Measurements from ENCODE around the gene LARP4. TPM values are rescaled to one million over a fixed set of nuclear protein-coding genes. Genes with fewer than 3 reads are reported as not detected.
"Not testable (repeated sequence)": the region's sequence is repeated elsewhere in the genome, so short reads cannot be mapped to it uniquely, and the experiment has no call there.

LARP4 gene
- total RNA-seq, 1 donor: 33.8 TPM

DNA sequence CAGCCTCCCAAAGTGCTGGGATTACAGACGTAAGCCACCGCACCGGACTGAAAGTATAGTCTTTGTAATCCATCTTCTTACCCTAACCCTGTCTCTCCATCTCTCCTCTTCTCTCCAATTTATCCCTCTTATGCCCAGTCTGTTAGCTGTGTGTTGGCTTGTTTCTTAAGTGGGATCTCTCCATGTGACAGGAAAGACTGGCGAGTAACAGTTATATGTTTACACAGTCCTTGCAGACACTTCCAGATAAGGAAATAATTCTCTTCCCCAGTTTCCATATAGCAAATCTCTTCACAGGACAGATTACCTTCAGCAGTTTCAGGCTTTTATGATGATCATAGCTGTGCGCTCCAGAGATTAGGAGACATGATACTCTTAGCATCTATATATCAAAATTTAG lies 88.1 kb downstream of the LARP4 start:
- H3K4me3 ChIP-seq (ENCODE audit: low read depth, low read length): no peak overlapping the region
- TF ChIP-seq, protein P1, sequence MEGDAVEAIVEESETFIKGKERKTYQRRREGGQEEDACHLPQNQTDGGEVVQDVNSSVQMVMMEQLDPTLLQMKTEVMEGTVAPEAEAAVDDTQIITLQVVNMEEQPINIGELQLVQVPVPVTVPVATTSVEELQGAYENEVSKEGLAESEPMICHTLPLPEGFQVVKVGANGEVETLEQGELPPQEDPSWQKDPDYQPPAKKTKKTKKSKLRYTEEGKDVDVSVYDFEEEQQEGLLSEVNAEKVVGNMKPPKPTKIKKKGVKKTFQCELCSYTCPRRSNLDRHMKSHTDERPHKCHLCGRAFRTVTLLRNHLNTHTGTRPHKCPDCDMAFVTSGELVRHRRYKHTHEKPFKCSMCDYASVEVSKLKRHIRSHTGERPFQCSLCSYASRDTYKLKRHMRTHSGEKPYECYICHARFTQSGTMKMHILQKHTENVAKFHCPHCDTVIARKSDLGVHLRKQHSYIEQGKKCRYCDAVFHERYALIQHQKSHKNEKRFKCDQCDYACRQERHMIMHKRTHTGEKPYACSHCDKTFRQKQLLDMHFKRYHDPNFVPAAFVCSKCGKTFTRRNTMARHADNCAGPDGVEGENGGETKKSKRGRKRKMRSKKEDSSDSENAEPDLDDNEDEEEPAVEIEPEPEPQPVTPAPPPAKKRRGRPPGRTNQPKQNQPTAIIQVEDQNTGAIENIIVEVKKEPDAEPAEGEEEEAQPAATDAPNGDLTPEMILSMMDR (IDR thresholded peaks at IDR 0.05; ENCODE audit: insufficient read depth, low read length): no peak
- DNase-seq (ENCODE audit: low read depth): no peak

DNA sequence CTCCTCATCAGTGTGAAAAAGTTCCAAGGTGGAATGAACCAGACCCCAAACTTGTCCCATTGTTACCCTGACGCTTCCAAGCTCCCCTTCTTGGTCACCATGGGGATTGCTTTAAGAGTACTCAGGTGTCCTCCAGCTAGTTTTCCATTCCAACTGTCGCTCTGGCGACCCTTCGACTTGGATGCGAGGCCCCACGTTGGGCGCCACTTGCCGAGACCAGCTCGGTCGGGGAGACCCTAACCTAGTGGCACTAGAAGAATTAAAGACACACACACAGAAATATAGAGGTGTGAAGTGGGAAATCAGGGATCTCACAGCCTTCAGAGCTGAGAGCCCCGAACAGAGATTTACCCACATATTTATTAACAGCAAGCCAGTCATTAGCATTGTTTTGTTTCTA lies 97.4 kb downstream of the LARP4 start:
- H3K4me3 ChIP-seq (ENCODE audit: low read depth, low read length); DNase-seq (ENCODE audit: low read depth): not testable (repeated sequence)

DNA sequence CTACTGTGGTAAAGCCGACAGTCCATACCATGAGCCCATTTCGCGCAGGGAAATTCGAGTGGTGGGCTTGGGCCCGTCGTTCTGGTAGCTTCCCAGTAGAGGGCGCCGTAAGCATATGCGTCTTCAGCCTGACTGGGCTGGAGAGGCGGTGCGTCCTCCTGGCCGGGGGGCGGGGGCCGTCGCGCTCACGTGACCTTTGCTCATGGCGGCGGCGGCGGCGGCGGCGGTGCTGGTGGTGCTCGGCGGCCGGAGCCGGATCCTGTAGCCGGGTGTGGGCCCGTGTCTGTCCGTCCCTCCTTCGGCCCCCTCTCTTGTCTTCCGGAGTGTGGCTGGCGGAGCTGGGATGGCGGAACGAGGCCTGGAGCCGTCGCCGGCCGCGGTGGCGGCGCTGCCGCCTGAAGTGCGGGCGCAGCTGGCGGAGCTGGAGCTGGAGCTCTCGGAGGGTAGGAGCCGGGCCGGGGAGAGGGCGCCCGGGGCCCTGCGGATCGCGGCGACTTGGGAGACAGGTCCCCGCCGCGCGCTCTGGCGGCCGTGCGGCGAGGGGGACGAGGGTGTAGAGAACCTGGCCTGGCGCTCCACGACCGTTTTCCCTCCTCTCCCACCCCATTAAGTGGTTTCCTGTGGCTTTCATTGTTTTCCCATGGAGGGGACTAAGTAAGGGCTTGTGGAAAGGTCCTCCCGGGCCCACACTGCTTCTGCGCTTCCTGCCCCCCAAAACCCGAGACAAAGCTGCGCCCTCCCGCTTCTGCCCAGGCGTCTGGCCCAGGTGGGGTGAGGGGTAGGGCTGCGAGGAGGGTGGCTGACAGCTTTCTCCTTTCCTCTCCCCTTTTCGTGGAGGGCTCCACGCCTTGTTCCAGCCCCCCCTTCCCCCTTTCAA lies 104.4 kb downstream of the LARP4 start, which contains the start of gene DIP2B:
Gene DIP2B (plus strand): TSS at position 188 of the 877 bp plus-strand sequence. CDS start 156 bp downstream, at position 344.
- peak; percentile 88 for DNase-seq (ENCODE audit: low read depth)
- peak within 1 kb of the TSS; percentile 92 for H3K4me3 ChIP-seq (ENCODE audit: low read depth, low read length)
- TF ChIP-seq, protein P1 (IDR thresholded peaks at IDR 0.05; ENCODE audit: insufficient read depth, low read length): peak; percentile 92

DNA sequence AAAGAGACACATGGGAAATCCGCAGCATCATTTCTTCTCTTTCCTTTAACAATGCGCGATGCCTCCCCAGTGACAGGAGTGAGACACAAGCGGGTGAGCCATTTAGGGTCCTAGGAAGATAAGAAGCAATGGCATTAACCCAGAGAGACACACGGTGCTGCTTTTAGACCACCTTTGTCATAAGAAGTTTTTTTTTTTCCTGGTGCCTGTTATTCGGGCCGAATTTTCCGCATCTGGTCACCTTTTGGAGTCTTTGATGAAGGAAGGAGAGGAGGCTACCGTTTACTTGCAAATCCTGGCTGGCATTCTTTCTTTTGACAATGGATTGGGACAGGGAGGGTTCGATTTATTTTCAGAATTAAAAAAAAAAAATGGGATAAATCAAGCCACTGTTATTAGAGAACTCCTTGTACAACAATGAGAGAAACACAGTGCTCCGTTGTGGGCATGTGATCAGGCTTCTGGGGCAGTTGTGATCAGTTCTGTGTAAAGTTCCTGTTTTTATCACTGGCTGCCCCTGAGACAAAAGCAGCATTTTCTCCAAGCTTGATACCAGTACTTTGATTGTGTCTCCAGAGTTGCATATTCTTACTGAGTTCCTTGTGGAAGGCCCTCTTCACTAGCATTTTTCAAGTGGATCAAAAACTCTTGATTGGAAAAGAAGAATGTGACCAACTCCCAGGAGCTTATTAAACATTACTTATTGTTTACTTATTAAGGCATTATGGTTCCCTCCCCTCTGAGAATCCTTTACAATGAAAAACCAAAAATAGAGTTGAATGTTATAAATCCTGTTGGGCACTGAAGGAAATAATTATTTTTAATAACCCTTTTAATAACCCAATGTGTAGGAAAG lies 105.2 kb downstream of the LARP4 start:
- peak; percentile 37 for DNase-seq (ENCODE audit: low read depth)
- TF ChIP-seq, protein P1 (IDR thresholded peaks at IDR 0.05; ENCODE audit: insufficient read depth, low read length): no peak
- peak overlapping the region; percentile 92 for H3K4me3 ChIP-seq (ENCODE audit: low read depth, low read length)

DNA sequence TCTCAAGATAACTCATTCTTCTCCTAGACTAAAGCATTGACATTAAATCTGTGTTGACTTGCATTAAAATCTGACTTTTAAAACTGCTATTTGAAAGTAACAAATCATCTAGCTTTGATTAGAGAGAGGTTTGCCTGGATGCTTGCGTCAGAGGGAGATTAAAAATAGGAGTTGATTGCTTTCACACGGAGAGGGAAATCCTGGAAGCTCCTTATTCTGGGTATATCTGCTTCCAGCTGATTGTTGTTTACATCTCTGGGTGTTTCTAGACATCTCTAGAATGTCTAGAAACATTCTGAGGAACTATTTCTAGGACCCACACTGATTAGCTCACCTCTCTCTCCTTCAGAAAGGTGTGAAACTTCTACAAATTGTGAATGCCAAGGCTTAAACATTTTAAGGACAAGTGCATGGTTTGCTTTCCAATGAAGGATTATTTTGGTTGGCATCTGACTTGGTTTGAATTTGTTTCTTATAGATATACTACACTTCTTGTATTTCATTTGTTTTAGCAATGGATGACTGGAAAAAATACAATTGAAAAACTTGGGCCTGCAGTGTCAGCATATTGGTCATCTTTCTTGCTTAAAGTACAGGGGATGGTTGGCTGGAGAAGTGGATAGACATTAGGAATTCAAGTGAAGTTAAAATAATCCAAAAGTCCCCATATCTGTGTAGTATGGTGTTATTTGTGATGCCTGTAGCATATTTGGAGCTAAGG lies 106.2 kb downstream of the LARP4 start:
- TF ChIP-seq, protein P1 (IDR thresholded peaks at IDR 0.05; ENCODE audit: insufficient read depth, low read length): no peak
- H3K4me3 ChIP-seq (ENCODE audit: low read depth, low read length): peak overlapping the region; percentile 92
- DNase-seq (ENCODE audit: low read depth): peak; percentile 53

DNA sequence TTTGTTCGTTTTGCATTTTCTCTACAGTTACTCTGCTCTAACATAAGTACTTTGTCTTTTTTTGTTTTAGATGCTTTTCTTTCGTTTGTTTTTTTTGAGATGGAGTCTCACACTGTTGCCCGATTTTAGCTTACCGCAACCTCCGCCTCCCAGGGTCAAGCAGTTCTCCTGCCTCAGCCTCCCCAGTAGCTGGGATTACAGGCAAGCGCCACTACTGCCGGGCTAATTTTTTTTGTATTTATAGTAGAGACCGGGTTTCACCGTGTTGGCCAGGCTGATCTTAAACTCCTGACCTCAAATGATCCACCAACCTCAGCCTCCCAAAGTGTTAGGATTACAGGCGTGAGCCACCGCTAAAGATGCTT lies 106.8 kb downstream of the LARP4 start:
- no peak overlapping the region for H3K4me3 ChIP-seq (ENCODE audit: low read depth, low read length)
- TF ChIP-seq, protein P1 (IDR thresholded peaks at IDR 0.05; ENCODE audit: insufficient read depth, low read length): no peak
- DNase-seq (ENCODE audit: low read depth): no peak

Data from fibroblast of the aortic adventitia (primary cell).